Measurements from ENCODE around the gene DEXI.
"Not testable (repeated sequence)": the region's sequence is repeated elsewhere in the genome, so short reads cannot be mapped to it uniquely, and the experiment has no call there.

The DEXI gene

GRCh38 chr16:10968498-10968897 lies 26.2 kb upstream of the DEXI start:
- DNase-seq (ENCODE audit: low read depth) = no peak

- no peak for DNase-seq (ENCODE audit: low read depth)
These were observed 25.7 kb upstream of the DEXI start for GRCh38 chr16:10967986-10968385.

- DNase-seq (ENCODE audit: low read depth) = not testable (repeated sequence)
These were observed 24.3 kb upstream of the DEXI start for GRCh38 chr16:10966559-10966958.

GRCh38 chr16:10966129-10966528 lies 23.9 kb upstream of the DEXI start:
- DNase-seq (ENCODE audit: low read depth) = no peak

GRCh38 chr16:10965440-10966061 lies 23.3 kb upstream of the DEXI start:
- DNase-seq (ENCODE audit: low read depth) = no peak

- DNase-seq (ENCODE audit: low read depth) = no peak
These were observed 22.6 kb upstream of the DEXI start for GRCh38 chr16:10964891-10965326.

GRCh38 chr16:10964039-10964890 lies 22.0 kb upstream of the DEXI start:
- peak; percentile 62 for DNase-seq (ENCODE audit: low read depth)

GRCh38 chr16:10961231-10961630 lies 19.0 kb upstream of the DEXI start:
- peak; percentile 62 for DNase-seq (ENCODE audit: low read depth)

GRCh38 chr16:10959161-10959560 lies 16.9 kb upstream of the DEXI start:
- DNase-seq (ENCODE audit: low read depth) = no peak

- no peak for DNase-seq (ENCODE audit: low read depth)
These were observed 15.7 kb upstream of the DEXI start for GRCh38 chr16:10957771-10958482.

GRCh38 chr16:10954903-10955302 lies 12.6 kb upstream of the DEXI start:
- DNase-seq (ENCODE audit: low read depth) = no peak

GRCh38 chr16:10951026-10951425 lies 8.8 kb upstream of the DEXI start:
- no peak for DNase-seq (ENCODE audit: low read depth)

GRCh38 chr16:10950393-10950792 lies 8.1 kb upstream of the DEXI start:
- no peak for DNase-seq (ENCODE audit: low read depth)

- no peak for DNase-seq (ENCODE audit: low read depth)
These were observed 7.2 kb upstream of the DEXI start for GRCh38 chr16:10949424-10949970.

- no peak for DNase-seq (ENCODE audit: low read depth)
These were observed 5.0 kb upstream of the DEXI start for GRCh38 chr16:10947211-10947787.

- DNase-seq (ENCODE audit: low read depth) = no peak
These were observed 4.0 kb upstream of the DEXI start for GRCh38 chr16:10946308-10946707.

- no peak for DNase-seq (ENCODE audit: low read depth)
These were observed 3.0 kb upstream of the DEXI start for GRCh38 chr16:10945065-10945787.

GRCh38 chr16:10944249-10945064 lies 2.2 kb upstream of the DEXI start, which contains the start of gene CLEC16A:
CLEC16A (plus strand) TSS chr16:10944564; CDS start chr16:10944718, 154 bp downstream.
- DNase-seq (ENCODE audit: low read depth) = peak; percentile 77

- no peak for DNase-seq (ENCODE audit: low read depth)
These were observed 741 bp upstream of the DEXI start for GRCh38 chr16:10943064-10943353.

- DNase-seq (ENCODE audit: low read depth) = not testable (repeated sequence)
These were observed 325 bp downstream of the DEXI start for GRCh38 chr16:10941935-10942351.
